GM18520 (cell line): Measurements from ENCODE around the gene DNAJB2.

Experiments used
- ATAC-seq: cut with Tn5 transposase; IDR thresholded peaks from one replicate; pipeline ENCODE4 v1.9.1; 2021; ENCODE audit not compliant: unreplicated experiment

The DNAJB2 gene

GRCh38 chr2:219279151-219279915, at the start of gene DNAJB2:
DNAJB2 (plus strand) TSS chr2:219279366; CDS start chr2:219279834, 468 bp downstream.
- peak; percentile 75 for ATAC-seq

GRCh38 chr2:219230059-219230540, 49.1 kb upstream of the DNAJB2 start:
- no peak for ATAC-seq

DNA sequence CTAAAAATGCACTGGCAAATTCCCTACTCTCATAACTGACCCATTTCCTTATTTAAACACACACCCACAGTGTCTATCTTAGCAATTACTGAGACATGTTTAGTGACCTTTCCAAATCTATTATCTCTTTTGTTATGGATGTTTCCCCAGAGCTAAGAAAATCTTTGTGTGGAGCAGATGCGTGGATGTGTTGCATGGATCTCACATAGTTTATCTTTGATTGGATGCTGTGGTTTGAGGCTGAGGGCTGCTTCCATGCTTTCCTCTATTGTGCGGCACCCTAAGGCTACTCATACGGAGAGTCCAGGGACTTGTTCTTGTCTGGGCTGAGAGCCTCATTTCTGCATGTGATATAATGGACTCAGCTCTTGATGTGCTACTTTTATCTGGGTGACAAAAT, 44.8 kb upstream of the DNAJB2 start:
- ATAC-seq = no peak

- no peak for ATAC-seq
Measured at GRCh38 chr2:219243291-219243761, 35.8 kb upstream of the DNAJB2 start.

DNA sequence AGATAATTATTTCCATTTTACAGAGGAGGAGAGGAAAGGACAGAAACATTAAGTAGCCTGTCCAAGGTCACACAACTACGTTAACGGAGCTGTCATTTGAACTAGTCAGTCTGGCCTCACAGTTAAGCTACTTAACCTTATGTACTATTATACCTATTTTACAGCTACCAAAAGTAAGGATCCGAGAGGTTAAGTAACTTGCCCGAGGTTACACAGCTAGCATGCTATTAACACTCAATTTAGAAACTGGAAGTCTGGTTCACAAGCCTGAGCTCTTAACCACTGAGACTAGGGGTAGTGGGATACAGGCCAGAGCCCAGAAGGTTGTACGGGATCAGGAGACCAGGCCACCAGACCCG, 34.4 kb upstream of the DNAJB2 start:
- ATAC-seq = no peak

DNA sequence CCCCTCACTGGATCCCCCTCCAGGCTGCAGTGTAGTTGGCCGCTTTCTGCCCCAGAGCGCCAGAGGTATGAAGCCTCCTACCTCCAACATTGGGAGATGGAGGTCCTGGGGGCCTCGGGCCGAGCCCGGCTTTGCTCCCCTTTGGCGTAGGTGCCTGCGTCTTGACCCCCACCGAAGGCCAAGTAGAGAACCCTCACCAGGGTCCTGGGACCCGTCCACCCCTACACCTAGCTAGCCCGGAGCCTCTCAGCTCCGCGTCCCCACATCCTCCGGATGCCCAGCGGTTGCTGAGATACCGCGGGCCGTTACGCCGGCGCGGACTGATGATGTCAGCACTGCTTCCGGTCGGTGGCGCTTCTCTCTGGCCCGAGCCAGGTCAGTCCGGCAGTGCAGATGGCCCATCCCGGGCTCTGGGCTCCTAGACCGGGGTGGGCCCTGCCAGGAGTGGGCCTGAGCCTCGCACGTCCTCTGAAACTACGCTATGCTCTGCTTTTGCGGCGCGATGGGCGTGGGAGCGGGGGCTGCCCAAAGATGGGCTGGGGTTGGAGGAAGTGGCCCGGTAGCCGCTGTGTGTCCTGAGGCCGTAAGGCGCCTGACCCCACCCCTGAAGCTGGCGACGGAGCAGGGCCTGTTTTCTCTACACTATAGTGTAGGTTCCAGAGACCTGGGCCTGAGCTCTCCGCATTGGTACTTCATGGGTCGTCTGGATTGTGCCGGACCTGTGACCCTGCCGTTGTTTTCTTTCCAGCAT, 33.8 kb upstream of the DNAJB2 start, which contains the start of the genes GLB1L and STK16:
Gene GLB1L, minus strand, starts transcription at position 297 of the 751 bp plus-strand sequence. CDS start 1,871 bp downstream, outside the sequence.
Gene STK16, plus strand, starts transcription at position 332 of the 751 bp plus-strand sequence. CDS start 521 bp downstream, outside the sequence.
- peak; percentile 68 for ATAC-seq

GRCh38 chr2:219245899-219246230, 33.3 kb upstream of the DNAJB2 start:
- no peak for ATAC-seq

DNA sequence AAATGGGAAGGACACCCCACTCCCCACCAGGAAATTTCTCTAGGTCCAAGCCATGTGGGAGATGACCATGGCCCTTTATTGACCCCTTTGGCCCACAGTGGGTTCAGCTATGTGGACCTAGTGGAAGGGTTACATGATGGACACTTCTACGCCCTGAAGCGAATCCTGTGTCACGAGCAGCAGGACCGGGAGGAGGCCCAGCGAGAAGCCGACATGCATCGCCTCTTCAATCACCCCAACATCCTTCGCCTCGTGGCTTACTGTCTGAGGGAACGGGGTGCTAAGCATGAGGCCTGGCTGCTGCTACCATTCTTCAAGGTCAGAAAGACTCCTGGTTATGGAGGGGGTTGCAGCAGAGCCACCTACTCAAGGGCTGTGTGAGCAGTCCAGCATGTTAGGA, 32.6 kb upstream of the DNAJB2 start:
- ATAC-seq = no peak

GRCh38 chr2:219247678-219248642, 31.2 kb upstream of the DNAJB2 start:
- ATAC-seq = no peak

- no peak for ATAC-seq
Measured at GRCh38 chr2:219248845-219249202, 30.3 kb upstream of the DNAJB2 start.

GRCh38 chr2:219249203-219249980, 29.8 kb upstream of the DNAJB2 start:
- peak; percentile 25 for ATAC-seq

DNA sequence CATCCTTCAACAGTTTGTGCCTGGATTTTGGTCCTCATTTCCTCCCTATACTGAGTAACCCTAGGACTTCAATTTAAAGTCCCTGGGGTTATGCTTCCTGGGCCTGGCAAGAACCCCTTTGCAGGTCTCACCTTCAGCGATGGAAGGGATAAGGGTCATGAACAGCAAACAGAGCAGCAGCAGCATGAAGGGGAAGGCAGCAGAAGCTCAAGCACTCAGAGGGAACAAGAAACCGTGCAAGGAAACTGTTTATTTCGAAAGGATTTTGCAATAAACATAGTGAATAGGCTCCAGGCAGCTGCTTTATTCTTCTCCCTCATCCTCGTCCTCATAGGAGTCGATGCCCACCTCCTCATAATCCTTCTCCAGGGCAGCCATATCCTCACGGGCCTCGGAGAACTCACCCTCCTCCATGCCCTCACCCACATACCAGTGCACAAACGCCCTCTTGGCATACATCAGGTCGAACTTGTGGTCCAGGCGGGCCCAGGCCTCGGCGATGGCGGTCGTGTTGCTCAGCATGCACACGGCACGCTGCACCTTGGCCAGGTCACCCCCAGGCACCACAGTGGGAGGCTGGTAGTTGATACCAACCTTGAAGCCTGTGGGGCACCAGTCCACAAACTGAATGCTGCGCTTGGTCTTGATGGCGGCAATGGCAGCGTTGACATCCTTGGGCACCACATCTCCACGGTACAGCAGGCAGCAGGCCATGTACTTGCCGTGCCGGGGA, 29.0 kb upstream of the DNAJB2 start:
- ATAC-seq = no peak

DNA sequence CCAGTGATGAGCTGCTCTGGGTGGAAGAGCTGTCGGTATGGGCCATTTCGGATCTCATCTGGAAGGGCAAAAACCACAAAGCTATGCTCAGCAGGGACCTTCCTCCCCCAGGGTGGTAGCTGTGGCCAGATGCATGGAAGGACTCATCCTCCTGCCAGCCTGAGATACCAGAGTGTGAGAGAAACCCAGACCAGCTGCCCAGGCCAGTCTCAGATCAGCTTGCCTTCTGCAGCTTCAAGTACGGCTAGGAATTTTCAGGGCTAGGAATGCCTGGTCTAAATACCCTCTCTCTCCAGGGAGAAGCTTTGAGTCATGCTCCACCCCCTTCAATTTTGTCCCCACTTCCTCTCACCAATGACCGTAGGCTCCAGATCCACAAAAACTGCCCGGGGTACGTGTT, 27.5 kb upstream of the DNAJB2 start:
- ATAC-seq = no peak

DNA sequence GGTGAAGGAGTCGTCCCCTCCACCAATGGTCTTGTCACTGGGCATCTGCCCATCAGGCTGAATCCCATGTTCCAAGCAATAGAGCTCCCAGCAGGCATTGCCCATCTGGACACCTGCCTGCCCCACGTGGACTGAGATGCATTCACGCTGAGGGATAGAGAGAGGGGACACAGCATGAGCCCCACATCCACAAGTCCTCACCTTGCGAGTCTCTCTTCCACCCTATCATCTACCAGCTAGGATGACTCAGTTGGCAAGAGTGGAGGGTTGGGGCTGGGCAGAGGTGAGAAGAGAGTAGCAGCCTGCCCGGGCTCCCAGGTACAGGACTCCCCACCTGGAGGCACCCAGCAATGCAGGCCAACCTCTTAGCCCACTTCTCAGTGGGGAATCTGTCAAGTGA, 27.1 kb upstream of the DNAJB2 start:
- no peak for ATAC-seq

GRCh38 chr2:219252570-219252899, 26.6 kb upstream of the DNAJB2 start:
- ATAC-seq = no peak

DNA sequence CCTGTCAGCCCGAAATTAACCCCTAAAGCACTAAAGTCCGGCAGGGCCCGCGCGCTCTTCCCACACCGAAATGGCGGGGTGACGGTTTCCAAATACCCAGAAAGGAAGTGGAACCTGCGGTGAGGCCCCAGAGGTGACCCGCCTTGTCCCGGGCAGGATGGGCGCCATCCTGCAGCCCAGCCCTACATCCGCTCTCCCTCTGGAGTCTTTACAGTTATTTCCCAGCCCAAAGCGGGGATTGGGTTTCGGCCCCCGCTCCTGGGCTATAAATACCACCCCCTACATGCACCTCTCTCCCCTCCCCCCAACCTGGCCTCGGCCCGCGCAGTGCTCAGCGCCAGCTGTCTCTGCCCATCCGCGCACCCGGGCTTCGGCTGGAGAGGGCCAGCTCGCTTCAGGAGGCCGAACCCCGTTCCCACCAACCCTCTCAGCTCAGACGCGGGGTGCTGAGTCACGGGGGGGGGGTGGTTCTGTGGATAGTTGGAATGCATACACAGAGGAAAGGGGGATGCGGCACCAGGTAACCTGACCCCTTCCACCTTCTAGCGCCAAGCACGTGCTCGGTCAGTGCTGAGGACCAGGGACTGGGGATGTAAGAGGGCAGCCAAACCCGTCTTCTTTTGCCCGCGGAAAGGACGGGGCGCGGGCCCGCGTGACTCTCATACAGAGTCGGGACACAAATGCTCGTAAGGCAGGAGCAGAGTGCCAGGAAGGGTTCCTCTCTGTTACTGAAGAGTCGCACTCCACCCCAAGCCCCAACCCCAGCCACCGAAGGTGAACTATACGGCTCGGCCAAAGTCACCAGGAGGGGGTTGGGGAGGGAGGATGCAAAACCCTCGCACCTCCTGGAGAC, 26.0 kb upstream of the DNAJB2 start, which contains the start of gene TUBA4B:
Gene TUBA4B, plus strand, starts transcription at position 344 of the 853 bp plus-strand sequence. Its CDS starts 165 bp downstream, at position 509.
- no peak for ATAC-seq

- ATAC-seq = peak; percentile 37
Measured at GRCh38 chr2:219253753-219254589, 25.2 kb upstream of the DNAJB2 start, which contains the start of gene TUBA4A. TUBA4A (minus strand) TSS chr2:219253918; CDS start chr2:219253858, 60 bp downstream.
